ENCODE data around the gene ILKAP.

The ILKAP gene

DNA sequence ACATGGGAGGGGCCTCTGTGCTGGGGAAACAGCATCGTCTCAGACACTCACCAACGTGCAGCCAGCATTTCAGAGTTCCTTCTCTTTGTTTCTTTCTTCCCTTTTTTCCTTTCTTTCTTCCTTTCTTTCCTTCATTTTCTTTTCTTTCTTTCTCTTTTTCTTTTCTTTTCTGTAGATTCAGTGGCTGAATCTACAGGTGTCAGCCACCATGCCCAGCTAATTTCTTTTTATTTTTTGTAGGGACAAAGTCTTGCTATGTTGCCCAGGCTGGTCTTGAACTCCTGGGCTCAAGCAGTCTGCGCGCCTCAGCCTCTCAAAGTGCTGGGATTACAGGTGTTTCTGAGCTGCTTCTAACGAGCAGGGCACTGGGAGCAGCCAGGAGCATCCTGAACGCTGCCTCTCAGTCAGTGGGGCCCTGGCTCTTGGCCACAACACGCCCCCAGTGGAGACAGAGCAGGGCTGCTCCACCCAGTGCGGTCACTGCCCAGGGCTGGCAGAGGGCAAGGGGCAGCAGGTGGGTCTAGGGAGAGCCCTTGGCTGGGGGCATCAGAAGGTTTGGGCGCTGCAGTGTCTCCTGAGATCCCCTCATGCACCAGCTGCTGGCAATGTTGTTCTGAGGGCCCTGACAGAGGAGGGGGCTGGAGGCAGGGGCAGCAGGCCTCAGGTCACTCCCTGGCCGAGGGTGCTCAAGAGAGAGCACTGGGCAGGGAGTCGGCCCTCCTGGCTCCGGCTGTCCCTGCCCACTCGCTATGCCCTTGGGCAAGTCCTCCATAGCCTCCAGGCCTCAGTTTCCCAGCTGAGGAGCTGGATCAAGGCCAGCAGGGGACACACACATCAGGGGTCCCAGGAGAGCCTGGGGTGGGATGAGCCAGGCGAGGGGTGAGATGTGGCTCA, 69.7 kb downstream of the ILKAP start:
- no peak for DNase-seq

- no peak for DNase-seq
Observed at GRCh38 chr2:238132463-238133450, 70.7 kb downstream of the ILKAP start.

- no peak for DNase-seq
Observed at GRCh38 chr2:238131761-238132462, 71.6 kb downstream of the ILKAP start.

GRCh38 chr2:238130696-238131628, 72.5 kb downstream of the ILKAP start:
- no peak for DNase-seq

DNA sequence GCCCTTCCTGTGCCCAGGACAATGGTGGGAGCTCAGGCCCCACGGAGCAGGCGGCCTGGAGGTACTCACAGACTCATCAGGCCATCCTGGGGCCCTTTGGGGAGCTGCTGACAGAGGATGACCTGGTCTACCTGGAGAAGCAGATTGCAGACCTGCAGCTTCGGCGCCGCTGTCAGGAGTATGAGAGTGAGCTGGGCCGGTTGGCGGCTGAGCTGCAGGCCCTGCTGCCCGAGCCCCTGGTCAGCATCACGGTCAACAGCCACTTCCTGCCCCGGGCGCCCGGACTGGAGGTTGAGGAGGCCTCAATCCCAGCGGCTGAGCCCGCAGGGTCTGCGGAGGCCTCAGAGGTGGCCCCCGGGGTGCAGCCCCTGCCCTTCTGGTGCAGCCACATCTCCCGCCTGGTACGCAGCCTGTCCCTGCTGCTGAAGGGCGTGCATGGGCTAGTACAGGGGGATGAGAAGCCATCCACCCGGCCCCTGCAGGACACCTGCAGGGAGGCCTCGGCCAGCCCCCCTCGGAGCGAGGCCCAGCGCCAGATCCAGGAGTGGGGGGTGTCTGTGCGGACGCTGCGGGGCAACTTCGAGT, 73.3 kb downstream of the ILKAP start:
- DNase-seq, result no peak

- DNase-seq, result no peak
Observed at GRCh38 chr2:238129166-238130010, 74.1 kb downstream of the ILKAP start.

GRCh38 chr2:238128534-238129001, 74.9 kb downstream of the ILKAP start:
- no peak for DNase-seq

DNA sequence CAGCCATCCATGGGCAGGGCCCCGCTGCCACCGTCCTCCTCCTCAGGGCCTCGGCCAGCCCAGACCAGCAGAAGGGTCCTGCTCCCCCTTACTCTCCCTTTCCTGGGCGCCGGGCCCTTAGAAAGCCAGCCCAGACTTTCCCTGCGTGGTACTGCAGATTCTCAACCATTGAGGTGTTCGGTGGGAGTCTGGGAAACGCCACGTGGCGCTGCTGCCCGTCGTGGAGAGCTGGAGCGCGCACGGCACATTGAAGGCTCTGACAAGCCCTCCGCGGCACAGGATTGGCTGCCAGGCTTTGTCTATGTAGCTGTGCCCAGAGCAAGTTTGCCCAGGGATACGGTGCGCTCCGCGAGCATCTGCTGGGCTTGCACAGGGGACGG, 75.4 kb downstream of the ILKAP start:
- no peak for DNase-seq

DNA sequence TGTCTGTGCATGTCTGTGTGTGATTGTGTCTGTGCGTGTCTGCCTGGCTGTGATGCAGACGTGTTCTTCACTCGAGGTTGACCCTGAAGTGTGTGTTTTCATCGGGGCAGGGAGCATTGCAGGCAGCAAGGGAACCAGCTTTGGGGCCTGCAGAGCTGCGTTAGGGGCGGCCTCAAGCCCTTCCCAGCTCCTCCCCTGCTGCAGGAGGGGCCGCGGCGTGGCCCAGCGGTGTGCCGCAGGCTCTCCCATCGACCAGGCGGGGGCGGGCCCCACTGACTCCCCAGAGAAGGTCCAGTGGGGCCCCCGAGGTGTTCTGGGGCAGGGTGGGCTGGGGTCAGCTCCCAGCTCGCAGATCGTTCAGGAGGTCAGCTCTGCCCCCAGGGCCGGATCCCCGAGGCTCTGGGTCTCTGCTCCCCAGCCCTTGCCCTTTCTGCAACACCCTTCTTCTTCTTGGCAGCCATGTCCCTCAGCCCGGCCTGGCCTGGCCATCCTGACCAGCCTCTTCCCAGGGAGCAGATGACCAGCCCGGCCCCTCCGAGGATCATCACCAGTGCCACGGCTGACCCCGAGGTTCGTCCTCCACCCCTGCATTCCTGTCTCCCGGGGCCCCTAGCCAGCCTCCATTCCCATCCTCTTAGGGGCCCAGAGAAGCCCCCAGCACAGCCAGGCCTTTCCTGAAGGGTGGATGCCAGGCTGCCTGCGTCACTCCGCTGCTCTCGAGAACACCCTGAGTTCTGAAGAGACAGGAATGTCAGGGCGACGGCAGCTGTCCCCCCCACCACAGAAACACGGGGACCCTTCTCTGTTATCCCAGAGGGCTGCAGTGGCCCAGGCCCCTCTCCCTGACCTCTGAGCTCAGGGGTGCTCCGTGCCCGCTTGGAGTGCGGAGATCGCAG, 76.1 kb downstream of the ILKAP start:
- DNase-seq, result no peak

GRCh38 chr2:238126775-238127164, 76.7 kb downstream of the ILKAP start:
- no peak for DNase-seq

GRCh38 chr2:238126338-238126737, 77.2 kb downstream of the ILKAP start:
- DNase-seq, result no peak

GRCh38 chr2:238125127-238125885, 78.2 kb downstream of the ILKAP start:
- DNase-seq, result no peak

GRCh38 chr2:238124488-238125126, 78.9 kb downstream of the ILKAP start:
- no peak for DNase-seq

- no peak for DNase-seq
Observed at GRCh38 chr2:238123991-238124470, 79.5 kb downstream of the ILKAP start.

DNA sequence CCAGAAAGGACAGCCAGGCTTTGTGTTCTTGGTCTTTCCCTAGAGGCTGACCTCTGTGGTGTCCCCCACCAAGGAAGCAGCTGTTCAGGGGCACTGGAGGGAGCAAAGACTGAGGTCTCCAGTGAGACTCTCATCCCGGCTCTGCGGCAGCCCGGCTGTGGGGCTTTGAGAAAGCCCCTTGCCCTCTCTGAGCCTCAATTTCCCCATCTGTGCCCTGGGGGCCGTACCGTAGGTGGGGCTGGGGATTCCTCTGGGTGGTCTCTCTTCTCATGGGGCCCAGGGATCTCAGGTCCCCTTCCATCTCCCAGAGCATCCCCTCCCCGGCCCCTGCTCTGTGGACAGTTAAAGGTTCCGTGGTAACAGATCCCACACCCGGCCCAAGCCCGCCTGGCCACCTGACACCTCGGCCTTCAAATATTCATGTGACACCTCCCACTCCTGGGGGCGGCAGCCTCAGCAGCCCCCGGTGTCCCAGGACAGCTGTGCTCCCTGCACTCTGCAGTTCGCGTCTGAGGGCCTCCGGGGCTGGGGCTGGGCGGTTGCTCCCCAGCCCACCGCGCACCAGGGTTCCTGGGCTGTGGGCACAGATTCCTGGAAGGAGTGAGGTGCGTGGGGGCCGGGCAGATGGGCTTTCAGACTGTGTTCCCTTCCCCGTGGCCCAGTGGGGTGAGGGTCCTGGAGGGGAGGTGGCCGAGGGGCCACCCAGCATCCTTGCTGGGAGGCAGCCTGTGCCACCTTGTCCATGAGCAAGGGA, 80.1 kb downstream of the ILKAP start:
- no peak for DNase-seq

DNA sequence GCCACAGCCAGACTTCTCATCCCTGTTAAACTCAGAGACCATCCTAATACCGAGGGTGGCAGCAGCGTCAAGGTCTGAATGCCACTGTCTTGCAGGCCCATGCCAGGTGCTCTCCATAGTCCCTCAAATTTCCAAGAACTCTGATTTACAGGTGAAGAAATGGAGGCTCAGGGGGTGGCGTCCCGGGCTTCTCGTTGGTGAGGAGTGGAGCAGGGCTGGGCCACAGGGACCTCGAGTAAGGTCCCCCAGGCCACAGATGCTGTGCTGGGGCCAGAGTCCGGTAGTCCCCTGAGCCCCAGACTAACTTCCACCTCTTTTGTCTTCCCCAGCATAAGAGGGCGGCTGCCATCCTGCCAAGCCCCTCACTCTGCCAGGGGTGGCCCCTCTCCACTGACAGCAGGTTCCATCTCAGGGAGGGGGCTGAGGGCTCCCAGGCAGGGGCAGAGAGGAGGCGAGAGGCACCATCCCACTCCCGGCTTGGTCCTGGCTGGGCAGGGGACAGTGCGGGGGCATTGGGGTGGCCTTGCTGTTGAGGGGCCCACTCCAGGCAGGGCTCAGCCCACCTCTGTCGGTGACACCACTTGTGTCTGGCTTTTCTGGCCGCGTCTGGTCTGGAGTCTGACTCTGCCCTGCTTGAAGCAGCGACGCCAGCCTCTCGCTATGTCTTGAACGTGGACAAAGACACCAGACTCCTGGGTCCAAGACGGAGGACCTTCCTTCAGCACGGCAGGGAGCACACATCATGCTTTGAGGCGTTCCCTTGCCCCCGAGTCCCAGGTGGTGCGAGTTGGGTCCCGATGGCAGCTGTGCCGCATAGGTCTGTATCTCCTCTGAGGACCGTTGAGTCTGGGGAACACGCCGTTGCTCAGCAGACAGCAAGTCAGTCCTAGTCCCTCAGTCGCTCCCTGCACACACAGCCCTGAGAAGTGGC, 80.9 kb downstream of the ILKAP start:
- DNase-seq, result no peak
